OCI-LY7 (cell line): ENCODE data around the gene TNFAIP1. TPM values are rescaled to one million over a fixed set of nuclear protein-coding genes. Genes with fewer than 3 reads are reported as not detected.

Source experiments
- BruUV-seq: library from RNA; stranded (reverse); fragments of 400-500 nt; replicated peaks from 2 replicates; lab custom pipeline; 2021; lab: Mats Ljungman, UMichigan
- CTCF ChIA-PET: fragments of 300-600 bp; sonication (Branson Sonifier 250); formaldehyde crosslinking; loops from one replicate; lab custom pipeline; 2022; ENCODE audit warnings: antibody characterized with exemption; ENCODE audit not compliant: unreplicated experiment; lab: Charles Lee
- POLR2A ChIA-PET: fragments of 300-600 bp; sonication (Branson Sonifier 250); formaldehyde crosslinking; loops from one replicate; lab custom pipeline; 2022; ENCODE audit warnings: antibody characterized with exemption; lab: Charles Lee
- DNase-seq: peaks from one replicate; pipeline ENCODE4 v3.0.0-alpha.2; 2015; ENCODE audit warnings: low spot score
- H2AFZ ChIP-seq: fragments of 200-600 bp; sonication (generic), shearing (Covaris generic); 2 replicates; pipeline ENCODE4 v1.6.1; 2014; ENCODE audit warnings: mild to moderate bottlenecking, antibody characterized with exemption, low read length, moderate library complexity
- H3K27ac ChIP-seq: fragments of 200-600 bp; sonication (generic); 2 replicates; pipeline ENCODE4 v1.5.1; 2014; ENCODE audit warnings: mixed run types, low read depth, mild to moderate bottlenecking, moderate library complexity, low read length, inconsistent platforms; ENCODE audit not compliant: poor library complexity, severe bottlenecking
- H3K36me3 ChIP-seq: fragments of 200-600 bp; sonication (generic); 2 replicates; pipeline ENCODE4 v1.6.1; 2014; ENCODE audit warnings: mild to moderate bottlenecking, antibody characterized with exemption, low read length, moderate library complexity, mixed read lengths; ENCODE audit not compliant: insufficient read depth
- H3K4me1 ChIP-seq: fragments of 200-600 bp; sonication (generic); 2 replicates; pipeline ENCODE4 v1.5.1; 2014; ENCODE audit warnings: mild to moderate bottlenecking, low read length; ENCODE audit not compliant: insufficient read depth, poor library complexity, severe bottlenecking
- H3K4me2 ChIP-seq: fragments of 200-600 bp; sonication (generic); 2 replicates; pipeline ENCODE4 v1.6.1; 2014; ENCODE audit warnings: mild to moderate bottlenecking, low read length
- H3K4me3 ChIP-seq: fragments of 200-600 bp; sonication (generic); 2 replicates; pipeline ENCODE4 v1.5.1; 2014; ENCODE audit warnings: mild to moderate bottlenecking, low read depth, low read length; ENCODE audit not compliant: poor library complexity, severe bottlenecking
- H3K79me2 ChIP-seq: fragments of 200-600 bp; sonication (generic); 2 replicates; pipeline ENCODE4 v1.6.1; 2016; ENCODE audit warnings: low read depth, mild to moderate bottlenecking, low read length, moderate library complexity, mixed read lengths; ENCODE audit not compliant: insufficient read depth
- H3K9me2 ChIP-seq: fragments of 200-600 bp; sonication (generic); 2 replicates; pipeline ENCODE4 v1.6.1; 2016; ENCODE audit warnings: mild to moderate bottlenecking, low read length, mixed read lengths; ENCODE audit not compliant: insufficient read depth
- H3K9me3 ChIP-seq: fragments of 200-600 bp; sonication (generic); 2 replicates; pipeline ENCODE4 v1.6.1; 2014; ENCODE audit warnings: mild to moderate bottlenecking, mixed run types, low read length, mixed read lengths
- H4K20me1 ChIP-seq: fragments of 200-600 bp; sonication (generic); 2 replicates; pipeline ENCODE4 v1.6.1; 2014; ENCODE audit warnings: mild to moderate bottlenecking, antibody characterized with exemption, low read length, moderate library complexity, mixed read lengths; ENCODE audit not compliant: insufficient read depth
- EZH2phosphoT487 ChIP-seq: fragments of 200-600 bp; sonication (generic); IDR thresholded peaks from 2 replicates; pipeline ENCODE4 v1.6.1; 2018; ENCODE audit warnings: low read depth, borderline replicate concordance, mild to moderate bottlenecking, mixed run types, antibody characterized with exemption, low read length, moderate library complexity, mixed read lengths
- intact Hi-C: fragments of 100-400 bp; cut with micrococcal nuclease; formaldehyde crosslinking; loops from one replicate; pipeline ENCODE4 v1.10.0; 2022; ENCODE audit not compliant: unreplicated experiment
- total RNA-seq, 2 experiments: library from RNA; depleted of rRNA in 1 of 2; stranded (reverse); fragments of >200 nt in 1 of 2; shearing (Covaris generic) in 1 of 2; gene quantifications; 2 replicates each; pipeline ENCODE4 v1.2.3, GENCODE V29; 2014 to 2022
- TF ChIP-seq, protein P1 (sequence below): fragments of 200-600 bp; sonication (generic); conservative IDR thresholded peaks from 2 replicates; pipeline ENCODE4 v1.5.1; 2014; ENCODE audit warnings: mild to moderate bottlenecking, antibody characterized with exemption, low read length, moderate library complexity, mixed read lengths

The TNFAIP1 gene
- total RNA-seq, 2 experiments from 2014 or later, result 14.7 to 15.5 TPM

DNA sequence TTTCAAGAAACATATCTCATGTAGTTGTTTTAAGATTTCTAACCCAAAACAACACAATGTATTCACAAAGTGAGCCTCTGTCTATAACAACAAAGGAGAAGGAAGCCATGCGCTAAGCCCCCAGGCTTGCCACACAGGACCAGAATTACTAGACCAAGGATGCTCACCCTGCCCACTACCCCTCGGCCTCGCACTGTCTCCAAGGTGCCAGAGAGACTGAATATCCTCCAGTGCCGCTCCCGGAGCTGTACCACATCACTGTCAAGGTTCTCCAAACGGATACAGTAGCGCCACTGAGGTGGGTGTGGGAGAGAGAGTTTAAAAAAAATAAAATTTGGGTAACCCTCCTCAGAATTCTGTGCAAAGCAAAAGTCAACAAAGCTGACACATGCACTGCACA, 14.7 kb downstream of the TNFAIP1 start:
- Histone ChIP-seq H3K36me3 (peaks cover 97% of the 10 kb centered on the region), H3K27ac (no peak overlapping the region), H3K4me2 (no peak overlapping the region), H4K20me1 (no peaks in the 10 kb centered on the region), H3K4me1 (peaks cover 1% of the 10 kb centered on the region), H2AFZ (no peak overlapping the region), H3K9me3 (no peaks in the 10 kb centered on the region), H3K79me2 (no peaks in the 10 kb centered on the region), H3K9me2 (no peaks in the 10 kb centered on the region), H3K4me3 (no peak overlapping the region)
- CTCF ChIA-PET, result no interaction called here
- no TSS peak for BruUV-seq
- no peak for DNase-seq
- POLR2A ChIA-PET, result interaction anchor here (1.5 kb wide), 1 partner anchor 15 kb away, joined by 3 read pairs; the partner anchor contains the start of gene IFT20
- TF ChIP-seq, protein P1, sequence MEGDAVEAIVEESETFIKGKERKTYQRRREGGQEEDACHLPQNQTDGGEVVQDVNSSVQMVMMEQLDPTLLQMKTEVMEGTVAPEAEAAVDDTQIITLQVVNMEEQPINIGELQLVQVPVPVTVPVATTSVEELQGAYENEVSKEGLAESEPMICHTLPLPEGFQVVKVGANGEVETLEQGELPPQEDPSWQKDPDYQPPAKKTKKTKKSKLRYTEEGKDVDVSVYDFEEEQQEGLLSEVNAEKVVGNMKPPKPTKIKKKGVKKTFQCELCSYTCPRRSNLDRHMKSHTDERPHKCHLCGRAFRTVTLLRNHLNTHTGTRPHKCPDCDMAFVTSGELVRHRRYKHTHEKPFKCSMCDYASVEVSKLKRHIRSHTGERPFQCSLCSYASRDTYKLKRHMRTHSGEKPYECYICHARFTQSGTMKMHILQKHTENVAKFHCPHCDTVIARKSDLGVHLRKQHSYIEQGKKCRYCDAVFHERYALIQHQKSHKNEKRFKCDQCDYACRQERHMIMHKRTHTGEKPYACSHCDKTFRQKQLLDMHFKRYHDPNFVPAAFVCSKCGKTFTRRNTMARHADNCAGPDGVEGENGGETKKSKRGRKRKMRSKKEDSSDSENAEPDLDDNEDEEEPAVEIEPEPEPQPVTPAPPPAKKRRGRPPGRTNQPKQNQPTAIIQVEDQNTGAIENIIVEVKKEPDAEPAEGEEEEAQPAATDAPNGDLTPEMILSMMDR, result no peak
- no peak for TF ChIP-seq EZH2phosphoT487
- intact Hi-C loops, result no loop called here

DNA sequence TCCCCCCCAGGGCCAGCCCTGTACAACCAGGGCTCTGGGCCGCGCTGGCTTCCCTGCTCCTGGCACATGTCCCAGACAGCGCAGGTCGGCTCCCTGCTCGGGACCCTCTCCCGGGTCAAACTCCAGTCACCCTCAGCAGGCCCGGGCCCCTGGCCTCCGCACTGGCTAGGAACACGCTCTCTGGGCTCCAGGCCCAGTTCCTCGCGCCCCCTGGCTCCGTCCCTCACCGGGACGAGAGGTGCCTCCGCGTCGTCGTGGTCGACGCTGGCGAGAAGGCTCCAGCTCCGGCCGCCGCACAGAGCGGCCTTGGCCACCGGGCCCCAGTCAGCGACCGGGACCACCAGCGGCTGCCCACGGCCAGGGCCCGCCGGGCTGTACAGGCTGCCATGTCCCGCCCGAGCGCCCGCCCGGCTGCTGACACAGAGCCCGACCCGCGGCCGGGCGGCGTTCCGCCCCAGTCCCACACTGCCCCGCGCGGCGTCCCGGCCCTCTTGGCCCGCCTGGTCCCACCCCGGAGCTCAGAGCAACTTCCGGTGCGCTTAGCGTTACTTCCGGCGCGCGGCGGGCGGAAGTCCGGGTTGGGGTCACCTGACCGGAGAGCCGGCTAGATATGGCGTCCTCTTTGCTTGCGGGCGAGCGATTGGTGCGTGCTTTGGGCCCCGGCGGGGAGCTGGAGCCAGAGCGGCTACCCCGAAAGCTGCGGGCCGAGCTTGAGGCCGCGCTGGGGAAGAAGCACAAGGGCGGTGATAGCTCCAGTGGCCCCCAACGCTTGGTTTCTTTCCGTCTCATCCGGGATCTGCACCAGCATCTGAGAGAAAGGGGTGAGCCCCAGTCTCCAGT, 21.7 kb downstream of the TNFAIP1 start, which contains the start of gene POLDIP2:
Gene POLDIP2, minus strand, starts transcription at position 467 of the 840 bp plus-strand sequence. Its CDS starts 79 bp downstream, at position 388.
- ChIA-PET CTCF (interaction anchor here (1.1 kb wide), 1 partner anchor 22 kb away, joined by 3 read pairs; the partner anchor contains the start of gene TNFAIP1), POLR2A (interaction anchor here (0.8 to 3.6 kb wide), 11 partner anchors 9 to 45 kb away, joined by 3 to 22 read pairs (median 3); partner anchors contain the start of genes IFT20, SARM1, TNFAIP1 and VTN)
- no TSS peak for BruUV-seq
- Histone ChIP-seq H3K79me2 (peaks cover 33% of the 10 kb centered on the region), H3K9me2 (no peaks in the 10 kb centered on the region), H3K36me3 (peaks cover 61% of the 10 kb centered on the region), H3K4me2 (peak within 1 kb of the TSS; percentile 99), H3K4me1 (peaks cover 21% of the 10 kb centered on the region), H3K27ac (peak within 1 kb of the TSS; percentile 32), H4K20me1 (no peaks in the 10 kb centered on the region), H3K4me3 (peak within 1 kb of the TSS; percentile 89), H2AFZ (peak within 1 kb of the TSS; percentile 69), H3K9me3 (no peaks in the 10 kb centered on the region)
- intact Hi-C loops, result loop anchor here (1.0 kb wide), 2 partner anchors 14 to 22 kb away; partner anchors contain the start of genes IFT20, SARM1 and TNFAIP1
- TF ChIP-seq EZH2phosphoT487, result no peak
- TF ChIP-seq, protein P1, result 0 out of 2 replicates have a peak, but pooled peaks have one; percentile 18
- DNase-seq, result peak; percentile 96
